Psoas muscle (tissue), 8 donors: ENCODE measurements around the gene HCK. TPM values are rescaled to one million over a fixed set of nuclear protein-coding genes. Genes with fewer than 3 reads are reported as not detected.

ENCODE experiments used
- ATAC-seq, 4 donors: fragments of 200-7000 bp; cut with Tn5 transposase; one replicate each; pipeline ENCODE4 v1.9.1; 2020; ENCODE audit warnings: moderate library complexity in 3 of 4, mild to moderate bottlenecking in 2 of 4
- DNase-seq, 2 donors: peaks; one replicate each; pipeline ENCODE4 v3.0.0-alpha.2; 2020
- H3K27ac ChIP-seq: fragments of 200-600 bp; one replicate; pipeline ENCODE4 v1.8.0; 2022
- H3K27me3 ChIP-seq, 3 donors: fragments of 200-600 bp in 1 of 3; one replicate each; pipeline versions ENCODE4 v1.6.1 to v1.8.0; 2013 to 2022; ENCODE audit warnings: low read length in 2 of 3, mild to moderate bottlenecking in 2 of 3, moderate library complexity in 1 of 3; ENCODE audit not compliant: insufficient read depth in 3 of 3
- H3K36me3 ChIP-seq, 2 donors: fragments of 200-600 bp in 1 of 2; one replicate each; pipeline versions ENCODE4 v1.6.1 to v1.8.0; 2013 to 2022; ENCODE audit warnings: low read depth in 1 of 2, mild to moderate bottlenecking in 1 of 2, moderate library complexity in 1 of 2; ENCODE audit not compliant: insufficient read depth in 1 of 2
- H3K4me1 ChIP-seq: fragments of 200-600 bp; one replicate; pipeline ENCODE4 v1.8.0; 2022
- H3K4me3 ChIP-seq: fragments of 200-600 bp; one replicate; pipeline ENCODE4 v1.8.0; 2022; ENCODE audit warnings: mild to moderate bottlenecking
- H3K9me3 ChIP-seq: fragments of 200-600 bp; one replicate; pipeline ENCODE4 v1.8.0; 2022
- CTCF ChIP-seq: fragments of 200-600 bp; IDR thresholded peaks from one replicate; pipeline ENCODE4 v1.8.0; 2022; ENCODE audit warnings: antibody characterized with exemption
- WGBS, 3 donors: extraction: QIAGEN DNeasy Blood & Tissue Kit; methylation state at CpG; one replicate each; pipeline versions ENCODE4 v1.1.6 to v1.1.7; 2013; 5-methylcytosine and 5-hydroxymethylcytosine counted together
- intact Hi-C, 2 donors: fragments of 100-400 bp; cut with DNase I; formaldehyde crosslinking; loops; one replicate each; pipeline versions ENCODE4 v1.11.0 to v1.14.2; 2022
- polyA plus RNA-seq, 3 donors: library from polyadenylated mRNA; stranded (reverse); fragments of 200-250 nt; gene quantifications; one replicate each; pipeline ENCODE4 v1.2.3, GENCODE V29; 2013
- total RNA-seq, 4 donors: library from RNA; stranded (reverse); fragmentation: NEBNext Ultra II Directional in 2 of 4; extraction: Animal tissue kit (Norgen Biotek cat#: 25700) in 2 of 4; gene quantifications; one replicate each; pipeline versions ENCODE4 v1.2.1 to v1.2.4, GENCODE V29; 2021 to 2023
- donor health status: healthy with polysubstance abuse.
- donor health status: DM: no; HTN: no; CAD: no; lungs with moderate emphysema.
- donor health status: Bipolar disorder and iron deficiency.
- donor health status: healthy.
- donor health status: DM: yes; HTN: yes; CAD: no.
- donor health status: DM: no; HTN: no; CAD: no.
- donor health status: DM: no; HTN: no; CAD: no.
- donor health status: DM: yes; HTN: yes; CAD: no.

HCK gene
- total and polyA plus RNA-seq, 7 donors, result 0.79 to 5.5 (median 1.9) TPM

GRCh38 chr20:32018269-32019155 lies 33.5 kb upstream of the HCK start:
- WGBS, 3 donors, result 1 to 2% (median 1%) methylated on average over 49 to 67 of the region's 67 CpGs
- H3K4me1 ChIP-seq, result no peaks in the 10 kb centered on the region
- H3K9me3 ChIP-seq, result no peaks in the 10 kb centered on the region
- no peak overlapping the region for H3K27ac ChIP-seq
- ATAC-seq, result peak in 3 of 4 donors; percentile 23 to 55 (median 54)
- no peak for TF ChIP-seq CTCF
- peak in 1 of 2 donors; percentile 52 for DNase-seq
- intact Hi-C loops, result no loop called here
- no peaks in the 10 kb centered on the region for H3K36me3 ChIP-seq
- peaks cover 0 to 80% (median 10%) of the 10 kb centered on the region in 3 donors for H3K27me3 ChIP-seq
- H3K4me3 ChIP-seq, result peak overlapping the region; percentile 61

DNA sequence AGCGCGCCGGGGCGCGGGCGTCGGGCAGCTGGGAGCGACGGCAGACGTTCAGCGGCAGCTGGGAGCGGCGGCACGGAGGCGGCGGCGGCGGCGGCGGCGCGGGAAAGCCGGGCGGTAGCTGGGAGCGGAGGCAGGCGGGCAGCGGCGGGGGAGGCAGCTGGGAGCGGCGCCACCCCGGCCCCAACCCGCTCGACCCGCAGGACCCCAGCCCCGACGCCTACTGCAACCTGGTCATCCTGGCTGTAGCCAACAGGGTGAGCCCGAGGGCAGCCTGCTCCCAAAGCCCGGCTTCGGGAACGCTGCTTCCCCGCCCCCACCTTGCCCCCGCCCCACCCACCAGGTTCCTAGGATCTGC lies 32.9 kb upstream of the HCK start:
- Histone ChIP-seq H3K36me3 (no peaks in the 10 kb centered on the region), H3K4me1 (no peaks in the 10 kb centered on the region), H3K27me3 (peaks cover 0 to 76% (median 10%) of the 10 kb centered on the region in 3 donors), H3K4me3 (peak overlapping the region; percentile 61), H3K27ac (no peak overlapping the region), H3K9me3 (no peaks in the 10 kb centered on the region)
- intact Hi-C loops, result no loop called here
- no peak for DNase-seq
- peak in 1 of 4 donors; percentile 44 for ATAC-seq
- no peak for TF ChIP-seq CTCF
- WGBS, 3 donors, result 0% methylated on average over 2 to 42 of the region's 42 CpGs

GRCh38 chr20:32019563-32020463 lies 32.2 kb upstream of the HCK start:
- TF ChIP-seq CTCF, result no peak
- Histone ChIP-seq H3K4me3 (peak overlapping the region; percentile 61), H3K27me3 (peaks cover 0 to 77% (median 10%) of the 10 kb centered on the region in 3 donors), H3K27ac (no peak overlapping the region), H3K9me3 (no peaks in the 10 kb centered on the region), H3K4me1 (no peaks in the 10 kb centered on the region), H3K36me3 (no peaks in the 10 kb centered on the region)
- ATAC-seq (no peak), DNase-seq (no peak)
- 25 to 39% (median 29%) methylated on average over 11 of the region's 11 CpGs for WGBS, 3 donors
- intact Hi-C loops, result no loop called here

- no peak overlapping the region for H3K4me3 ChIP-seq
- DNase-seq (no peak), ATAC-seq (no peak)
- no peak for TF ChIP-seq CTCF
- 81 to 83% (median 83%) methylated on average over 4 of the region's 4 CpGs for WGBS, 3 donors
- no peaks in the 10 kb centered on the region for H3K36me3 ChIP-seq
- H3K27me3 ChIP-seq, result peaks cover 0 to 70% (median 8%) of the 10 kb centered on the region in 3 donors
- no peaks in the 10 kb centered on the region for H3K9me3 ChIP-seq
- intact Hi-C loops, result no loop called here
- no peaks in the 10 kb centered on the region for H3K4me1 ChIP-seq
- no peak overlapping the region for H3K27ac ChIP-seq
Observed at GRCh38 chr20:32021091-32021490, 31.0 kb upstream of the HCK start.
